ENCODE measurements around the gene ACER3.

DNA sequence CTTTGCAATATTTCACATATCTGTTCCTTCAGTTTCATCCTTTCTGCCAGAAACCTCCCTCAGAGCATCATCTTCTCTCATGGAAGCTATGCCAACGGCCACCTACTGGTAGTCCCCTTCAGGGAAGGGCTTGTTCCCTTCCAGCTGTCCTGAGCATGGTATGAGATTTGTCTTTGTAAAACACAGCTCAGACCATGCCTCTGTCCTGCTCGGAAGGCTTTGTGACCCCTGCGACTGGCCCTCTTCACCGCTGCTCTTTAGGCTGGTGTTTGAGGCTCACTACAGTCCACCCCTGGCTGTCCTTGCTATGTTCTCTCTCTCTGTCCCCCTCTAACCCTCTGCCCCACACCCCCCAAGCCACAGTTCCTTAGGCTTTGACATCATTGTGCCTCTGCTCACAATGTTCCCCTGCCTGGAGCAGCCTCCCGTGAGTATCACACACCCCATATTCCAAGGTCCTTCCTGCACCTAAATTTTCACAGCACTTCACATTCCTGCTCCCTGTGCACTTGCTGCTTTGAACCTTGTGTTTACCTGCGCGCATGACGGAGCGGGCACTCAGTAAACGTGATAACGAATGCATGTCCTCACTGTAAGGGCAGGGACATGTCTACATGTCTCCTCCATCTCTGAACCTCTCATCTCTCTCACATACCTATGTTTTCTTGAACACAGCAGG lies 24.0 kb upstream of the ACER3 start:
- TF ChIP-seq ARNT (IDR thresholded peaks at IDR 0.05) (no peak), HDGF (IDR thresholded peaks at IDR 0.05; ENCODE audit: borderline replicate concordance) (no peak), BHLHE40 (IDR thresholded peaks at IDR 0.05; ENCODE audit: borderline replicate concordance) (no peak), ELF4 (IDR thresholded peaks at IDR 0.05) (no peak), SP1 (IDR thresholded peaks at IDR 0.05) (no peak), FOXM1 (IDR thresholded peaks at IDR 0.05; ENCODE audit: borderline replicate concordance) (no peak), TARDBP (IDR thresholded peaks at IDR 0.05) (no peak), ZNF384 (IDR thresholded peaks at IDR 0.05) (no peak), CTBP1 (IDR thresholded peaks at IDR 0.05; ENCODE audit: borderline replicate concordance) (no peak), FOXK2 (IDR thresholded peaks at IDR 0.05) (no peak), FOXA1 (IDR thresholded peaks at IDR 0.05) (no peak)
- TF ChIP-seq, protein P1, sequence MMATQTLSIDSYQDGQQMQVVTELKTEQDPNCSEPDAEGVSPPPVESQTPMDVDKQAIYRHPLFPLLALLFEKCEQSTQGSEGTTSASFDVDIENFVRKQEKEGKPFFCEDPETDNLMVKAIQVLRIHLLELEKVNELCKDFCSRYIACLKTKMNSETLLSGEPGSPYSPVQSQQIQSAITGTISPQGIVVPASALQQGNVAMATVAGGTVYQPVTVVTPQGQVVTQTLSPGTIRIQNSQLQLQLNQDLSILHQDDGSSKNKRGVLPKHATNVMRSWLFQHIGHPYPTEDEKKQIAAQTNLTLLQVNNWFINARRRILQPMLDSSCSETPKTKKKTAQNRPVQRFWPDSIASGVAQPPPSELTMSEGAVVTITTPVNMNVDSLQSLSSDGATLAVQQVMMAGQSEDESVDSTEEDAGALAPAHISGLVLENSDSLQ (IDR thresholded peaks at IDR 0.05) = no peak

All from HEK293T (cell line).